ENCODE data around the gene SLC38A3.

Gene SLC38A3

DNA sequence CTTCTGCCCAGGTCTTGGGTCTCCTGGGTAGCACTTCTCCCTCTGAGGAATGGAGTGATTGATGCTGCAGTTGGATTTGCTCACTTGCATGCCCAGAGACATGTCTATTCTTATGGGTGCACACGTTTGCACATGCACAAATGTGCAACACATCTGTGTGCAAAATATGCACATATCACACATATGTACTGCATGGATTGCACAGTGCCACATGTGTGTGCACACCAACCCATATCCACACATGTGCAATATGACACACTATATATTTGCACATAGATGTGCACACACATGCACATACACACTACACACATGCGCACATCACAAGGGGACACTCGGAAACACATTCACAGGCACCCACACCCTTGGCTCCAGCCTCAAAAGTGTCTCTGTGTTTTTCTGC, 63.2 kb downstream of the SLC38A3 start:
- no peak for DNase-seq (ENCODE audit: low spot score)

DNA sequence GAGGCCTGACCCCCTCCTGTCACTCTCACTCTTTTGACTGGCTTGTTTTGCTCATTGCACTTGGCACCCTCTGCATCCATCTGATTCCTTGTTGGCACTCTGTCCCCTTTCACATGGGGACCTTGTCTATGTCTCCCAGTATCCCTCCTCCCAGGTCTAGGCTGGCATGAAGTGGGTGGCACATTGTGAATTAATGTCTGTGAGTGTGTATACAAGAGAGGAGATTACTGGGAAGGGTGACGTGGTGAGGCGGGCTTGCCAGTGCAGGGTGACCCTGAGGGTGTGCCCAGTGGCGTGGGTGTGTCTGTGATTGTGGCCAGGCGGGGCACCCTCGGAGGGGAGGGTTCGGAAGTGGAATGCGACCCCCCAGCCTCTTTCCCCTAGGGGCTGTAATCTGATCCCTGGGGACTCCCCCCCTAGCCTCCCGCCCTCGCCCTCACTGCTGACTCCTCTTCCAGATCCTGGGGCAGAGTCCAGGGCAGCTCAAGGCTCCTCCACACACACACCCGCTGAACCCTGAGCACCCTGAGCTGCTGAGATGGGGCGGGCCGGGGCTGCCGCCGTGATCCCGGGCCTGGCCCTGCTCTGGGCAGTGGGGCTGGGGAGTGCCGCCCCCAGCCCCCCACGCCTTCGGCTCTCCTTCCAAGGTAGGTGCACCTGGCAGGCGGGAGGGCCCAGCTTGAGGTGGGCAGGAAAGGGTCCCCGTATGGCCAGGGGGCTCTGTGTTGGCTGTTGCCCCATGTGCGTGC, 63.8 kb downstream of the SLC38A3 start, which contains the start of gene SEMA3B:
Gene SEMA3B (plus strand): TSS at position 445 of the 749 bp plus-strand sequence. CDS start 94 bp downstream, at position 539.
- DNase-seq (ENCODE audit: low spot score) = no peak

DNA sequence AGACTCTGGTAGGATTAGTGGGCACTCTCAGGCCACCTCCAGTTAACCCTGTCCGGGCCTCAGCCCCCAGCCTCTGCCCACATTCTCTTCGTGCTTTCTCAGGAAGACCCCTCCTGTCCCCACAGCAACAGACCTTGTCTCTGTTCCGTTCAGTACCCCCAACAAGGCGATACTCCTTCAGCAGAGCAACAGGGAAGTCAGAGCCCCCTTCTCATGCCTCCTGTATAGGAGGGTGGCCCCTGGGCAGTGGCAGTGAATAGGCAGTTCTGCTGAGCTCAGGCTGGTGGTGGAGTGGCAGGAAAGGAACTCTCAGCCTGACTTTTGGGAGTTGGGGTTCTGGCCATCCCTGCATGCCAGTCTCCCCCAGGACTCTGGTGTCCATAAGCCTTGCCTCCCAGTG, 64.4 kb downstream of the SLC38A3 start:
- DNase-seq (ENCODE audit: low spot score) = no peak

- DNase-seq (ENCODE audit: low spot score) = no peak
Observed at GRCh38 chr3:50269977-50270413, 64.9 kb downstream of the SLC38A3 start.

GRCh38 chr3:50270422-50271224, 65.6 kb downstream of the SLC38A3 start:
- no peak for DNase-seq (ENCODE audit: low spot score)

Data from HuH-7.5 (cell line).